Activated gamma-delta T cell treated with anti-CD3 and anti-CD28 coated beads, Interleukin-2, amount 50 U/mL, for 16 hours (primary cell): ENCODE data around the gene RPRD1A.
"Not testable (repeated sequence)": the region's sequence is repeated elsewhere in the genome, so short reads cannot be mapped to it uniquely, and the experiment has no call there.

Experiments
- DNase-seq: peaks from one replicate; pipeline ENCODE4 v3.0.0-alpha.2; 2020; ENCODE audit warnings: low read depth

RPRD1A gene

DNA sequence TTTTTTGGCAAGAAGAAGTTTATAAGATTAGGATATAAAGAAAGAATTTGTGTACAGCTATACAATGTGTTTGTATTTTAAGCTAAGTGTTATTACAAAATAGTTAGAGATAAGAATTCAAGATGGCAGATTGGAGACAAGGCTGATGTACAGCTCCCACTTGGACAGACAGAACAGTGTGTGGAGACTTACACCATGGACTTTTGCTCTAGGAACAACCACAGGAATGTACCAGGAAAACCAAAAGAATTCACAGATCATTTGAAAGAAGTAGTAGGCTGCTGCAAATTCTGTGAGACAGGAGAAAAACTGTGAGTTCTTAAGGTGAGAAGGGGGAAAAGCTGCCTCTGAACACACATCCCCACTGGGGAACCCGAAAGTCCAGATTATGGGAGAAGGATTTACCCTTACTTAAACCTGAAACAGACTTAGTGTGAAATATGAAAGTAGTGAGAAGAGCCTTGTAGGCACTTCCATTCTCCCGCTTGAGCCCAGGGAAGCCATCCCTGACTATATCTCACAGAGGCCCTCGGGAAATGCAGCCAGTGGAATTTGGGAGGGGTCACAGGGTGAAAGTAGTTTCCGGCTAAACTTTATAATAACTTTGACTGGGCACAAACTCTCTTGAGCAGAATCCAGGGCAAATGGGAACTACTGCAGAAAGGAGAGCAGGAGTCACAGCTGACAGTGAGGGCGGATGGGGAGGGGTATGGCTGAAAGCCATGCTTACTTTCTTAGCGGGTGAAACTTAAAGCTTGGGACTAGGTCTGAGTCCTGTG, 11.6 kb upstream of the RPRD1A start:
- DNase-seq, result no peak

DNA sequence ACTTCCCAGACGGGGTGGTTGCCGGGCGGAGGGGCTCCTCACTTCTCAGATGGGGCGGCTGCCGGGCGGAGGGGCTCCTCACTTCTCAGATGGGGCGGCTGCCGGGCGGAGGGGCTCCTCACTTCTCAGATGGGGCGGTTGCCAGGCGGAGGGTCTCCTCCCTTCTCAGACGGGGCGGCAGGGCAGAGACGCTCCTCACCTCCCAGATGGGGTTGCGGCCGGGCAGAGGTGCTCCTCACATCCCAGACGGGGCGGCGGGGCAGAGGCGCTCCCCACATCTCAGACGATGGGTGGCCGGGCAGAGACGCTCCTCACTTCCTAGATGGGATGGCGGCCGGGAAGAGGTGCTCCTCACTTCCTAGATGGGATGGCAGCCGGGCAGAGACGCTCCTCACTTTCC, 10.4 kb upstream of the RPRD1A start:
- not testable (repeated sequence) for DNase-seq

- no peak for DNase-seq
Observed at GRCh38 chr18:36075862-36076587, 8.7 kb upstream of the RPRD1A start.

DNA sequence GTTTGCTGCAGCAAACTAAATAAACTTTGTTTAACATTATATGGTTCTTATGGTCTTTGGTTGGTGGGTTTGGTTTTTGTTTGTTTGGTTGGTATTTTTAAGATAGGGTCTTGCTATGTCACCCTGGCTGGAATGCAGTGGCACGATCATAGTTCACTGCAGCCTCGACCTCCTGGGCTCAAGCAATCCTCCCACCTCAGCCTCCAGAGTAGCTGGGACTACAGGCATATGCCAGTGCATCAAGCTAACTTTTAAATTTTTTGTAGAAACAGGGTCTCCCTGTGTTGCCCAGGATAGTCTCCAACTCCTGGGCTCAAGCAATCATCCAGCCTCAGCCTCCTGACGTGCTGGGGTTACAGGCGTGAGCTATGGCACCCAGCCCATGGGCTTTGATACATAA, 7.1 kb upstream of the RPRD1A start:
- no peak for DNase-seq

DNA sequence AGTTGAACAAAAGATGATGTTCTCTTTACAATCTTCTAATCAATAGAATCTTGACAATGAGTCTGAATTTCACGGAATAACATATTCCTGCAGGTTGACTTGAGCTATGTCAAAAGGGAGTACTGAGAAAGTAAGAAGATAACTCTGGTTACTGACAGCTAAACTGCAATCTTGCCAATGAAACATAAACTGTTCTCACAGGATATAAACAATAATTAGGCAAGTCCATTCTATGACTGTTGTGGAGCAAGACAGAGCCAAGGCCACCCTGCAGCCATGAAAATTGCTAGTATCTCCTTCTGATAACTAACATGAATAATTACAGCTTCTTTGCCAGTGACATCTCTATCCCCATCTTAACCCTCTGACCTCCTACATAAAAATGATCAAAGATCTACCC, 6.3 kb upstream of the RPRD1A start:
- DNase-seq, result no peak

GRCh38 chr18:36072406-36072805, 5.0 kb upstream of the RPRD1A start:
- not testable (repeated sequence) for DNase-seq

GRCh38 chr18:36066686-36067054, 689 bp downstream of the RPRD1A start:
- no peak for DNase-seq

DNA sequence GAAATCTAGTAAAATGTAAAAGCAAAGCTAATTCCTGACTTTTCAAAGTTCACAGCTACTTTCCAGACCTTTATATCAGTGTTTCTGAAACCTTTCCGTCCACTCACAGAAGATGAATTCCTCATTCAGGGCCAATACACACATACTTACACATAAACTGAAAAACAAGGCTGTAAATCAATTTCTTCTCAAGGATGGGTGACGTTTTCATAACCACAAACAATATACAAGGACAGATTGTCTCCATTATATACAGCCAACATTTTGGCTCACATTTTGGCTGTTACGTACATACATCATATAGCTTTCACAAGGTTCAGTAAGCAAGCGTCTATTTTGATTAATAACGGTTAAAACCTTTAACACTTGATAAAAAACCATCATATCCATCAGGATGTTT, 1.4 kb downstream of the RPRD1A start:
- no peak for DNase-seq

- not testable (repeated sequence) for DNase-seq
Observed at GRCh38 chr18:36064809-36065079, 2.6 kb downstream of the RPRD1A start.

DNA sequence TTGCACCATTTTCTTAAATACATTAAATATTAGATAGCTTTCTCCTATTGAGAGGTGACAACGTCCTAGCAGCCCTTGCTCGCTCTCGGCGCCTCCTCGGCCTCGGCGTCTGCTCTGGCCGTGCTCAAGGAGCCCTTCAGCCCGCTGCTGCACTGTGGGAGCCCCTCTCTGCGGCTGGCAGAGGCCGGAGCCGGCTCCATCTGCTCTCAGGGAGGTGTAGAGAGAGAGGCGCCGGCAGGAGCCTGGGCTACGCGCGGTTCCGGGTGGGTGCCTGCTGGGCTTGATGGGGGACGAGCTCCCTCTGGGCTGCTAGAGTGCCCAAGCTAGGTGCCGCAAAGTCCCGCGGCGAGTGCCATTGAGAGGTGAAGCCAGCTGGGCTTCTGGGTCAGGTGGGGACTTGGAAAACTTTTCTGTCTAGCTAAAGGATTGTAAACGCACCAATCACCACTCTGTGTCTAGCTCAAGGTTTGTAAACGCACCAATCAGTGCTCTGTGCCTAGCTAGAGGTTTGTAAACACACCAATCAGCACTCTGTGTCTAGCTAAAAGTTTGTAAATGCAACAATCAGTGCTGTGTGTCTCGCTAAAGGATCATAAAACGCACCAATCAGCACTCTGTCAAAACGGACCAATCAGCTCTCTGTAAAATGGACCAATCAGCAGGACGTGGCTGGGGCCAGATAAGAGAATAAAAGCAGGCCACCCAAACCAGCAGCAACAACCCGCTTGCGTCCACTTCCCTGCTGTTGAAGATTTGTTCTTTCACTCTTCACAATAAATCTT, 3.1 kb downstream of the RPRD1A start:
- no peak for DNase-seq

DNA sequence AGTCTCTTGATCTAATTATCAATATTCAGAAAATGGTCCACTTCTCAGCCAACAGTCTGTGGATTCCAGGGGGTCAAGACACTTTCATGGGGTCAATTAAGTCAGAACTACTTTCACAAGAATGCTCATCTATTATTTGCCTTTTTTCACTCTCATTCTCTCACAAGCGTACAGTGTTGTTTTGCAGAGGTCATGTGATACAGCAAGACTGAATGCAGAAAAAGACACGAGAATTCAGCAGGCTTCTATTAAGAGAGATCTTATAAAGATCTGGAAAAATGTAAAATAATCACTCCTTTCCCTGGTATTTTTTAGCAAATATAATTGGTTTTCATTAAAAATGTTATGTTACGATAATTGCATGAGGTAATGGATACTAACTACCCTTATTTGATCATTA, 8.7 kb downstream of the RPRD1A start:
- DNase-seq, result no peak

DNA sequence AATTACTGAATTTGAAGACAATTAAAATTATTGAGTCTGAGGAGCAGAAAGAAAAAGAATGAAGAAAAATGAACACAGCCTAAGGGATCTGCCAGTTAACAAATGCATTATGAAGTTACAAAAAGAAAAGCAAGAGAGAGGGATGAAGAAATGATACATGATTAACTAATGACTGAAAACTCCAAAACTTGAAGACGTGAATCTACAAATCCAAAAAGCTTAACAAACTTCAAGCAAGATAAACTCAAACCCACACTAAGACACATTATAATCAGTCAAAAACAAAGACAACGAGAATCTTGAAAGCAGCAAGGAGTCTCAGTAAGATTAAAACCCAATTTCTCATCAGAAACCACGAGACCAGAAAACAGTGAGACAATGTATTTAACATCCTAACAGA, 15.6 kb downstream of the RPRD1A start:
- no peak for DNase-seq

DNA sequence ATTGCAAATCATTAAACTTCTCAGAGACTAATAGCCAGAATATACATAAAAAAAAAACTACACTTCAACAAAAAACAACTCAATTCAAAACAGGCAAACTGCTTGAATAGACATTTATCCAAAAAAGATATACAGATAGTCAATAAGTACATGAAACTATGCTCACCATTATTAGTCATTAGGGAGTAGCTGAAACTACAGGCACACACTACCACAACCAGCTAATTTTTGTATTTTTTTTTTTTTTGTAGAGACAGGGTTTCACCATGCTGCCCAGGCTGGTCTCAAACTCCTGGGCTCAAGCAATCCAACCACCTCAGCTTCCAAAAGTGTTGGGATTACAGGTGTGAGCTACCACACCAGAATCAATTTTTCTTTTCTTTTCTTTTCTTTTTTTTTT, 16.9 kb downstream of the RPRD1A start:
- DNase-seq, result no peak

- DNase-seq, result no peak
Observed at GRCh38 chr18:36047521-36047920, 19.8 kb downstream of the RPRD1A start.

GRCh38 chr18:36046898-36047297, 20.5 kb downstream of the RPRD1A start:
- DNase-seq, result no peak

DNA sequence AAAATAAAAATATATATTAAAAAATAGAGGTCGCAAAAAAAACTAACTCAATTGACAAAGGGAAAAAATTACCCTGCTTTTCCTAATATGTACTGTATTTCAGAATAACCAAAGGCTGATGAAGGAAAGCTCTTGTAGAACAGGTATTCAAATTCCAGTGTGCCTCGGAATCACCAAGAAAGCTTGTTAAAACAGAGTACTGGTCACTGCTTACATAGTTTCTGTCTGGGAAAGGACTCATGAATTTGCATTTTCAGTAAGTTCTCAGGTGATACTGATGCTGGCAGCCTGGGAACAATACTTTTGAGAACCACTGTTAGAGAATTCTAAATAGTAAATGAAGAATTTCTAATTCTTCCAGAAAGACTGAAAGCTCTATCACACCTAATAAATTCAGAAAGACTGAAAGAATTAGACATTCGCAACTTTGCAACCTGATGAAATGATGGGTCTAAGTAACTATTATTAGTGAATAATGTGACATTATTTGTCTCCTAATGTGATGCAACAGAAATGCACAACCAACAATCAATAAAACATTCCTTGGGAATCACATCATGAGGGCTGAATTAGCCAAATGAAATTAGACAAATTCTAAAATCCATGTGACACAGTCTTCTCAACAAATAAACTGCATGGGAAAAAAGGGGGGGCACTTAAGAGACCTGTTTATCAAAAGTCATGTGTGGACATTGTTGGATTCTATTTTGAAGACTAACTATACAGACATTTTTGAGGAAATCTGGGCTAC, 21.9 kb downstream of the RPRD1A start:
- no peak for DNase-seq

GRCh38 chr18:36043153-36043552, 24.2 kb downstream of the RPRD1A start:
- no peak for DNase-seq

- no peak for DNase-seq
Observed at GRCh38 chr18:36041146-36041545, 26.2 kb downstream of the RPRD1A start.

GRCh38 chr18:36038102-36038663, 29.2 kb downstream of the RPRD1A start:
- DNase-seq, result no peak

GRCh38 chr18:36035253-36035652, 32.1 kb downstream of the RPRD1A start:
- DNase-seq, result no peak

DNA sequence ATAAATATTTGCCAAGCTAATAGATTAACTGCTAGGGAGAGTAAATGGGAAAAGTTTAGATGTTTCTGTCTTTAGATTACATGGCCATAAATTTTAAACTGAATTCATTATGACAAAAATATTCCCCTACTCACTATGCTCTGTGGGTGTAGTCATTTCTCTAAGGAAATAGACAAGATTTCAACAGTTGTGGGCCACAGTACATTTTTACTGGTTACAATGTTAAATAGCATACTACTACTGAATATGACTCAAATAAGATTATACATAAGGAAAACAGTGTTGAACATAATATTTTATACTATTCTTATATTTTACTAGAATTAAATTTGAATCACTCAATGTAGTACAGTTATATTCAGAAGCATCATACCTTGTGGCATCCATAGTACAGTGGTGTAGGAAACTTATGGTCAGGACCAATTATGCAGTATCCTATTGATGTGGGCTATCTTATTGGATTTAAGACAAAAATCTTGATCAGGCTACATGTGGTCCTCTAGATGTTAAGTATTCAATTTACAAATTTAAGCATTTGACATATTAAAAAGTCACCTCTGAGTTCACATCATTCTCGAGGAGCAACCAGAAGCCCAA, 33.0 kb downstream of the RPRD1A start:
- DNase-seq, result no peak

DNA sequence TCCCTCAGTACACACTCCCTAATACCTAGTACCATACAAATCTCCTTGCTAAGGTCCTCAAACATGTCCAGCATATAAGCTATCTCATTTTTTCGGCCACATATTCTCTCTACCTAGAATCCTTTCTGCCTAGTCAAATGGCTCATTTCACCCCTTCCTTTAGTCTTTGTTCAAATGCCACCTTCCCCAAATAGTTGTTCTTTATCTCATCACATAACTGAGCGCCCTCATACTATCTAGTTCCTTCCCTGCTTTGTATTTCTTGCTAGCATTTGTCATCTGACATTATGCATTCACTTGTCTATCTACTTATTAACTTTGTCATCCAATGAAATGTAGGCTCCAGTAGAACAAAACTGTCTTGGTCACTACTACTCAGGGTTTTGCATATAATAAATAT, 35.5 kb downstream of the RPRD1A start:
- no peak for DNase-seq
